PC-3 (cell line): ENCODE measurements around the gene CERS2.

Experiments used
- CTCF ChIP-seq: fragments of 300-600 bp; sonication (generic); conservative IDR thresholded peaks from 2 replicates; pipeline ENCODE4 v1.5.1; 2017; ENCODE audit warnings: antibody characterized with exemption, low read depth, mild to moderate bottlenecking, low read length
- EZH2 ChIP-seq: fragments of 300-600 bp; sonication (generic); IDR thresholded peaks from one replicate; pipeline ENCODE4 v1.6.1; 2017; ENCODE audit warnings: antibody characterized with exemption, mild to moderate bottlenecking, low read length; ENCODE audit not compliant: unreplicated experiment

DNA sequence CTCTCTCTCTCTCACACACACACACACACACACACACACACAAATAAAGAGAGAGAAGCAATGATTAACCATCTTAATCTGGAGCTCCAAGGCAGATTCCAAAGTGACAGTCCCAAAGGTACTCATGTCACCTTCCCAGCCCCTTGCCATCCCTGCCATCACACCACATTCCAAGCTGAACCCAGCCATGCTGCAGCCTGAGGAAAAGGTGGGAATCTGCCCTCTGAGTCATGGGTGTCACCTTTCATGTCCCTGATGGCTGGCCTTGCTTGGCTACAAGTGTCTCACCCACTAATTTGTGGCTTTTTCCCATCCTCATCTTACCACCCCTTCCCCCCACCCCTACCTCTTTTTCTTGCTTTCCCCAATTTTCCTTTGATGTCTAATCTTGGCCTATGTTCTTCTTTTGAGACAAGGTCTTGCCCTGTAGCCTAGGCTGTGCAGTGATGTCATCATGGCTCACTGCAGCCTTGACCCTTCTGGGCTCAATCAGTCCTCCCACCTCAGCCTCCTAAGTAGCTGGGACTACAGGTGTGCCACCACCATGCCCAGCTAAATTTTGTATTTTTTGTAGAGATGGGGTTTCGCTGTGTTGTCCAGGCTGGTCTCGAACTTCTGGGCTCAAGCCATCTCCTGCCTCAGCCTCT, 10.7 kb upstream of the CERS2 start:
- TF ChIP-seq EZH2 (no peak), CTCF (no peak)
